T47D (cell line): ENCODE results near the gene GOLGA8Q.
A peak's percentile ranks its signal among the peaks of the same experiment; 100 is the strongest.
"Not testable (repeated sequence)": the region's sequence is repeated elsewhere in the genome, so short reads cannot be mapped to it uniquely, and the experiment has no call there.

Experiments
- DNase-seq, 2 experiments: peaks; one replicate each; pipeline versions ENCODE4 v3.0.0 to v3.0.0-alpha.2; 2011 to 2012; ENCODE audit warnings: low read depth in 1 of 2, low spot score in 1 of 2
- in situ Hi-C: cut with HindIII; loops from 2 replicates; pipeline ENCODE4 v1.10.0; 2016; ENCODE audit warnings: low sequenced_read_pairs, low pct_unique_long_range_greater_than_20kb

GOLGA8Q gene

GRCh38 chr15:30551750-30552149 is at the start of gene GOLGA8Q:
Gene GOLGA8Q (plus strand): TSS chr15:30552050. CDS start chr15:30552078, 28 bp downstream.
- in situ Hi-C loops, DNase-seq: not testable (repeated sequence)

GRCh38 chr15:30502904-30503781 is 48.7 kb upstream of the GOLGA8Q start:
- in situ Hi-C loops, DNase-seq: not testable (repeated sequence)

- in situ Hi-C loops, DNase-seq: not testable (repeated sequence)
These were observed 47.5 kb upstream of the GOLGA8Q start for GRCh38 chr15:30504162-30504843.

GRCh38 chr15:30514545-30514944 is 37.3 kb upstream of the GOLGA8Q start:
- DNase-seq, in situ Hi-C loops: not testable (repeated sequence)

GRCh38 chr15:30523453-30524243 is 28.2 kb upstream of the GOLGA8Q start:
- in situ Hi-C loops, DNase-seq: not testable (repeated sequence)

GRCh38 chr15:30525912-30526311 is 25.9 kb upstream of the GOLGA8Q start:
- DNase-seq, in situ Hi-C loops: not testable (repeated sequence)

GRCh38 chr15:30529049-30529448 is 22.8 kb upstream of the GOLGA8Q start:
- DNase-seq, in situ Hi-C loops: not testable (repeated sequence)

GRCh38 chr15:30566949-30567348 is 15.1 kb downstream of the GOLGA8Q start:
- in situ Hi-C loops: not testable (repeated sequence)
- peak in 1 of 2 experiments; percentile 0 for DNase-seq

GRCh38 chr15:30573012-30573491 is 21.2 kb downstream of the GOLGA8Q start:
- in situ Hi-C loops, DNase-seq: not testable (repeated sequence)

GRCh38 chr15:30579394-30579970 is 27.6 kb downstream of the GOLGA8Q start:
- in situ Hi-C loops: not testable (repeated sequence)

GRCh38 chr15:30580716-30581115 is 28.9 kb downstream of the GOLGA8Q start:
- DNase-seq, in situ Hi-C loops: not testable (repeated sequence)

More at GRCh38 chr15:30579394-30579970, 27.6 kb downstream of the GOLGA8Q start:
- not testable (repeated sequence) for DNase-seq

GRCh38 chr15:30598953-30599352 is 47.1 kb downstream of the GOLGA8Q start:
- in situ Hi-C loops, DNase-seq: not testable (repeated sequence)

- DNase-seq: peak in 1 of 2 experiments; percentile 23
- in situ Hi-C loops: not testable (repeated sequence)
These were observed 51.9 kb downstream of the GOLGA8Q start, which contains the start of gene GOLGA8H for GRCh38 chr15:30603796-30604195. Gene GOLGA8H (plus strand): TSS chr15:30604028. CDS start chr15:30604126, 98 bp downstream.
